GM19099 (cell line): ENCODE results near the gene TRIM24.

ENCODE experiments used
- POLR2A ChIP-seq: IDR thresholded peaks from 3 replicates; pipeline ENCODE4 v1.6.1; 2011; ENCODE audit warnings: low read depth; ENCODE audit not compliant: insufficient read length; ENCODE audit errors: extremely low read depth

TRIM24 gene

DNA sequence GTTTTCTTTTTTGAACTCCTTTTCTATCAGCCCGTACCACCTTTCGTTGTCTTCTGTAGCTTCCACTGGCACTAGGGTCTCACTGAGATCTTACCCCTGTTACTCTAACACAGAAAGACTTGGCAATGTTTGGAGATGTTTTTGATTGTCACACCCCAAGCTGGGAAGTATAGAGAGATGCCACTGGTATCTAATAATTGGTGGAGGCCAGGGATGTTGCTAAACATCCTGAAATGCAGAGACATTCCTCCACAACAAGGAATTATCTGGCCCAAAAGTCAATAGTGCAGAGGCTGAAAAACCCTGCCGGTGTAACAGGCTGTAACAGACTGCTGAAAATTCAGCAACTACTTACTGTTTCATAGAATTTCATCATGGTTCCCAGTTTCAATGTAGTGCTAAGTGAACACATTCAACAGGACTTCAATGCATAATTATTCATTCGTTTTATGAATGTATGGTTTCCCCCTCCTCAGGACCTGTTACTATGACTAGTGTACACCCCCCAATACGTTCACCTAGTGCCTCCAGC is 115.9 kb downstream of the TRIM24 start:
- no peak for TF ChIP-seq POLR2A

DNA sequence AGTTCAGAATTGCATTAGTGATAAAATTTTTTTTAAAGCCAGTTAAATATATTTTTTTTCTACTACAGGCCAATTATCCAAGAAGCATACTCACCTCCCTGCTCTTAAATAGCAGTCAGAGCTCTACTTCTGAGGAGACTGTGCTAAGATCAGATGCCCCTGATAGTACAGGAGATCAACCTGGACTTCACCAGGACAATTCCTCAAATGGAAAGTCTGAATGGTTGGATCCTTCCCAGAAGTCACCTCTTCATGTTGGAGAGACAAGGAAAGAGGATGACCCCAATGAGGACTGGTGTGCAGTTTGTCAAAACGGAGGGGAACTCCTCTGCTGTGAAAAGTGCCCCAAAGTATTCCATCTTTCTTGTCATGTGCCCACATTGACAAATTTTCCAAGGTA is 119.1 kb downstream of the TRIM24 start:
- no peak for TF ChIP-seq POLR2A

DNA sequence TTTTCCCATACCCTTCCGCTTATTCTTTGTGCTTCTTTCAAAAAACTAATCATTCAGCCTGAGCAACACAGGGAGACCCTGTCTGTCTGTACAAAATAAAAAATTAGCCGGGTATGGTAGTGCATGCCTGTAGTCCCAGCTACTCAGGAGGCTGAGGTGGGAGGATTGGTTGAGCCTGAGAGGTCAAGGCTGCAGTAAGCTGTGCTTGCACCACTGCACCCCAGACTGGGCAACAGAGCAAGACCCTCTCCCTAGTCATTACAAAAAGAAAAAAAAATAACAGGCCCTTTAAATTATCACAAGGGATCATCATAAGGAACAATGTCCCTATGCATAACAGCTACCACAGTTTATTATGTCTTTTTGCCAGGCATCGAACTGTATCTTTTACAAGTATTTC is 119.6 kb downstream of the TRIM24 start:
- no peak for TF ChIP-seq POLR2A

DNA sequence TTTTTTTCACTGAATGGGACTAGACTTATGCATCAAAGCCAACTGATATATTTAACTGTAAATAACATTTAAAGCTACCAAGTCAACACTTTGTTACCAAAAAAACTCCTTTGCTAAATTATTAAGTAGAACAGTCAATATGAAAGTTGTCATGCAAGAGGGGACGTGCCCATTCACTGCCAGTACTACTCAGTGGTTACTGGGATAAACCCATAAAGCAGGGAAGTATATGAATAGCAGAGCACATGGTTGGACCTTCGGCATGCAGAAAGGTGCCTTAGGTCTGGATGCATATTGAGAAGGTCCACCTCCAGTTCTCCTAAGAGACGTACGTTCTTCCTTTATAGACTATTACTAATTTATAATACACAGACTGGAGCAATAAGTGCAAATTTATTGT is 121.0 kb downstream of the TRIM24 start:
- TF ChIP-seq POLR2A = no peak

DNA sequence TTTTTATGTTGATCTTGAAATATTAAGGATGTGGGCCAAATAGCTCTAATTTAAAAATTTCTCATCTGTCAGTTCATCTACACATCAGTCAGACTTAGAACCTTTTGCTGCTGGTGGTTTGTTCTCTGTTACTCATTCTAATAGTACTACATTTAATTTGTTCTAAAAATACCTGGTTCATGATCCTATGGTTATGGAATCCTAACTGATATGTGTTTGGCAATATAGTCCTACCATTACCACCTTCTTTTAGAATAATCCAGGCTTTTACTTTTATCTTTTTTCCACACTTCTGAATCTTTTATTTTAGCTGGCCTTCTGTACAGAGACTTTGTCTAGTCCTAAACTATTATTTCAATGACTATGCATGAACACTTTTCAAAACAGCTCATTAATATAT is 124.2 kb downstream of the TRIM24 start:
- TF ChIP-seq POLR2A = no peak

DNA sequence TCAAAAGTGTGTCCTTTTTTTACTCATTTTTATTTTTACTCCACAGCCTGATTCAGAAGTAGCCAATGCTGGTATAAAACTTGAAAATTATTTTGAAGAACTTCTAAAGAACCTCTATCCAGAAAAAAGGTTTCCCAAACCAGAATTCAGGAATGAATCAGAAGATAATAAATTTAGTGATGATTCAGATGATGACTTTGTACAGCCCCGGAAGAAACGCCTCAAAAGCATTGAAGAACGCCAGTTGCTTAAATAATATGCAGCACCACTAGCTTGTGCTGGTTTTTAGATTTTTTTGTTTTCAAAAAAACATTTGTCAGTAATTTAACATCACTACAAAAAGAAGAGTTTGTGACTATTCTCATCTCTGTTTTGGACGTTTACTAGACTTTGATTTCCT is 124.6 kb downstream of the TRIM24 start:
- TF ChIP-seq POLR2A = no peak

DNA sequence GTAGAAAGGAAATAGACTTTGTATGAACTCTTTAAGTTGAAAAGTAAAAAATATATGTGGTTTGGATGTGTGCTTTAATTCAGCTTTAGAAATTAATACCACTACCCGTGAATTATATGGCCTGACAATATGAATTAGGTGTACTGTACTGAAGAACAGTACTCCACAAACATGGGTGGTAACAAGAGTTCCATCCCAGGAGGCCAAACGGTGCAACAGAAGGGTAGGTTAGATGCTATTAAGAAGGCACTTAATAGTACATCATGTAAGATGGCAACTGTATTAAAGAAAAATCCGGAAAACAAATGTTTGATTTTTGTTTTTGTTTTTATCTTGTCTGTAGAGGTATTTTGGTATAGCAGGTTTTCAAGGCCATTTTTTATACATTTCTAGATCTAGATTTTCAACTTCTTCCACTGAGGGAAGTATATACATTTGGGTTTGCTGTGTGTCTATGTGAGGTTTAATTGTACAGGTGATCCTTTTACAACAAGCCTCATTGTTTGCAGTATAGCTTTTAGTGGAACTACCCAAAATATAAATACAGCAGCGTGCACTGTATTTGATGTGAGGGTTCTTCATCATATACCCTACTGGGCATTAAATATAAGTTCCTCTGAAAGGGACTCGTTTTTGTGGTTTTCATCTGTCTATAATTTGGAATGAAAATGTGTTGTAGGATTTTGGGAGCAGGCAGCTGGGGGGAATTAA is 125.4 kb downstream of the TRIM24 start:
- TF ChIP-seq POLR2A = no peak

DNA sequence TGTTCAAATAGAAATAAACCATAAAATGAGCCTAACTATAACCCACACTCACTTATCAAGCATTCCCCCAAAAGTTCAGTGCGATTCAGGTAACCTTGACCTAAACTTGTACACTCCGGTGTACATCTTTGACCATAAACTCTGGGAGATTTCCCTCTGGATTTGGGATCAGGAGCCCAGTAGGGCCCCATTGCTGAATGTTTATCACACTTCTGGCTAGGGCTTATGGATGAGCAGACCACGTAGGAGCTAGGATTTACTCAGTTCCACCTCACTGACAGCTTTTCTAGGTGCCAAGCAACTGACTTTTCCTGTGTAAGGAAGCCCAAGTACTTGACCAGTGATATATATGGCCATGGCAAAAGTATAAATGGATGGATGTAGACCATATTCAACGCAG is 127.4 kb downstream of the TRIM24 start:
- TF ChIP-seq POLR2A = no peak

DNA sequence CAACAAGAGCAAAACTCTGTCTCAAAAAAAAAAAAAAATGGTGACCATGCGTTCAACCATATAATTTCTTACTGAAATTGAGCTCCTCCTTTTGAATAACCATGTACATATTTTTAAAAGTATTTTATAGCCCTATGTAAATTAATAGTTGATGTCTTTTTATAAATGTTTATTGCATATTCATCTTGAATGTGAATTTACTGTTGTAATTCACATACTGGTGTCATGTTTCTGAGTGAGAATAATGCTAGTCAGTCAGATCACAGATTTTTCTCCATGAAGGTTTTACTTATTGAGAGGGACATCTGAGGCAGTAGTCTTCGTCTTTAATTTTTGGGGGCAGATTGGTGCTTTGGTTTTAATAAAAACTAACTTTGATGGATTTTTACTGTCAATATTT is 128.9 kb downstream of the TRIM24 start:
- TF ChIP-seq POLR2A = no peak

DNA sequence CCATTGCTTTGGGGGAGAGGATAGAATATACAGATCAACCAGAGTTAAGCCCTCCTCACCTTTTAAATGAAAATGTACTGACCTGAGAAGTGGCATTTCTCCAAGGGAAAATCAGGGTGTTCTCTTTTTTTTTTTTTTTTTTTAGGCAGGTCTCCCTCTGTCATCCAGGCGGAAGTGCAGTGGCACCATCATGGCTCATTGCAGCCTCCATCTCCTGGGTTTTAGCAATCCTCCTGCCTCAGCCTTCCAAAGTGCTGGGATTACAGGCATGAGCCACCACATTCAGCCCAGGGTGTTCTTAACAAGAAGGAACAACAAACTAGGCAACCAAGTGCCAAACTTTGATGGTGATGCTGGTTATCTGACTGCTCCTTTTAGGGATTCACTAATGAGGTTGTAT is 130.1 kb downstream of the TRIM24 start:
- TF ChIP-seq POLR2A = no peak

DNA sequence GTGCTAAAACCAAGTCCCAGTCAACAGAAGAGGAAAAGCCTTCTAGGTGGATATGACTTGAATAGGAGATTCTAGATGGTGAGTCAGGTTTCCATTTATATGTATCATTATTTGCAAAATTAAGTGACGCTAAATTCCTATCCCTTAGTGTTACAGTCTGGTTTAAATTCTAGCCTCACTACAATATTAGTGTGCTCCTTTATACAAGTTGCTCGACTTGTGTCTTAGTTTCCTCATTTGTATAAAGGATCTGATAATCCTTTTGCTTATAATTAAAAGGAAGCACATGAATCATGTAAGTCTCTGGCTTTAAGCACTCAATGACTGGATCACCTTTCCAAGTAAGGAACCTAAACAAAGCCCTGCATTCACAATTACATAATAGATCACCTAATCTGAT is 135.4 kb downstream of the TRIM24 start:
- no peak for TF ChIP-seq POLR2A

DNA sequence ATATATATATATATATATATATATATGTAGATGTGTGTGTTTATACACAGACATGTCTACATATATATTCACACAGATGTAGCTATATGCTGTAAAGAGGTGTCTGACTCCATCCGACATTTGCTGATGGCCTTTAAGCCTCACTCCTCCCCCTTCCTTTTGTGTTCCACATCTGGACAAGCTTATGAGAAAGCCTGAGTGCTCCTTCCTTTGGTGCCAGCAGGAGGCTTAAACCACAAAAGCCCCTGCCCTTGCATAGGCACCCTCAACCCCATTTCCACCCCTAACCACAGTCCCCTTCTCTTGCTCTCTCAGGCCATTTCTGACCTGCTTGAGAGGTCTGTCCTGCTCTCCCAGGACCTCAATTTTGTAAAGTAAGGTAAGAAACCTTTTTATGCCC is 142.4 kb downstream of the TRIM24 start:
- TF ChIP-seq POLR2A = no peak

DNA sequence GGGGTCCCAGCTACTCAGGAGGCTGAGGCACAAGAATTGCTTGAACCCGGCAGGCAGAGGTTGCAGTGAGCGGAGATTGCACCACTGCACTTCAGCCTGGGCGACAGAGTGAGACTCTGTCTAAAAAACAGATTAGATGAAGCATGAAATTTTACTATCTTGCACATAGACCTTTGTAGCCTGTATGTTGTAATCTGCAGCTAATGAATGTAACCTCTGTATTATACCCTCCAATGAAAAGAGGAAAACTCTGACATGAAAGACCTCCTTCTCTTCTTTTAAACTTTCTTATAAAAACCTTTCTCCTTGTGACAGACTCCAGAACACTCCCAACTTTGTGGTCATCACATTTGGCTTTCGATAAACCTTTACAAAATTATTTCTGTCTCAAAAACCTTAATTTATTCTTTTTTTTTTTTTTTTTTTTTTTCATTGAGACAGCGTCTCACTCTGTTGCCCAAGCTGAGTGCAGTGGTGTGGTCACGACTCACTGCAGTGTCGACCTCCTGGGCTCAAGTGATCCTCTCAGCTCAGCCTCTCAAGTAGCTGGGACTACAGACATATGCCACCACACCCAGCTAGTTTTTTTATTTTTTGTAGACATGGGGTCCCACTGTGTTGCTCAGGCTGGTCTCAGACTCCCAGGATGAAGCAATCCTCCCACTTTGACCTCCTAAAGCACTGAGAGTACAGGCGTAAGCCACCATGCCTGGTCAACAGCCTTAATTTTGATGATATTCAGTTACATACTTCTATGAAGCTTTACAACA is 143.7 kb downstream of the TRIM24 start:
- TF ChIP-seq POLR2A = no peak

DNA sequence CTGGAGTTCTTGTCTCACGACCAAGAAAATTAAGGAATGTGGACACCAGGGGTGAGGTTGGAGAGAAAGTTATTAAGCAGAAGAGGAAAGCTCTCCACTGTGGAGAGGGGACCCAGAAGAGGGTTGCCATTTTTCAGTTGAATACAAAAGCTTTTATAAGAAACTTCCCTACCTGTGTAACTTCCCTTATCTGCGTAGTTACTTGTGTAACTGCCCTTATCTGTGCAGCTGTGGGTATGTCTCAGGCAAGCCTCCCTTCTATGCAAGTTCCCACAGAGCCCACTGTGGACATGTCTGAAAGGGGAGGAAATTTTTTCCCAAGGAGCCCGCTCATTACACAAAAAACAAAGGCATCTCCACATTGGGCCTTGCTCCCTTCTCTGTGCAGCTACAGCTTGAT is 146.2 kb downstream of the TRIM24 start:
- TF ChIP-seq POLR2A = no peak

DNA sequence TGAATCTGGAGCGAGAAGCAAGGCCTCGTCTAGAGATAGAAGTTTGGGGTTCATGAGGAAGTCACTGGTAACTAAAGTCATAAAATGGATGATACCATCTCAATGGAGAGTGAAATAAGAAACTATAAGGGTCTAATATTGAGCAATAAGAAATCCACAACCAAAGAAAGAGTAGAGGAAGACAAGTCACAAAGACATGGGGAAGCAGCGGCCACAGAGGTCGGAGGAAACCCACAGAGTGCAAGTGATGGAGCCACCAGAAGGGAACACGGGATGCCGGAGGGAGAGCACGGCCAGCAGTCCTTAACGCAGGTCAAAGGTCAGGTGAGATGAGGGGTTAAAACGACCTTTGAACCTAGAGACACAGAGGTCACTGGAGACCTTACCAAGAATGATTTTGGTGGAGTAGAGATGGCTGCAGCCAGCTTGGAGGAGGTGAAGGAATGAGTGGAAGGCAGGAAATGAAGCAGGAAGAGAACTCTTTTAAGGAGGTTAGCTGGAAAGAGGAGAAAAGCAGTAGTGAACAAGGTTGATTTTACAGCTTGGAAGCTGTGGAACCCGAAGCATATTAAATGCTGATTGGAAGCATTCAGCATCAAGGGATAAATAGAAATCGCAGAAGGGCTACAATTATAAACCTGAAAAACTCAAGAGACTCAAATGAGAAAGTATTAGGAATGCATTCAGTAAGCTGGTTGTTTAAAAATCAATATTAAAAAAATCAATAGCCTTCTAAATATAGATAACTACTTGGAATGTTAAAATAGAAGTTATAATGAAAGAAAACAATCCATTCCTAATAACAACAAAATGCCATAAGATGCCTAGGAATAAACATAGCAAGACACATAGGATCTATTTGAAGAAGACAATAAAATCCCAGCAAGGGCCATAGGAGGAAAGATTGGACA is 147.4 kb downstream of the TRIM24 start:
- TF ChIP-seq POLR2A = no peak
